ENCODE results near the gene SPDYE6.
"Not testable (repeated sequence)": the region's sequence is repeated elsewhere in the genome, so short reads cannot be mapped to it uniquely, and the experiment has no call there.

The SPDYE6 gene

GRCh38 chr7:102317231-102318059 lies 38.8 kb downstream of the SPDYE6 start:
- no peak for DNase-seq (ENCODE audit: low read depth, low spot score)

GRCh38 chr7:102313997-102314780 lies 42.1 kb downstream of the SPDYE6 start:
- no peak for DNase-seq (ENCODE audit: low read depth, low spot score)

GRCh38 chr7:102312317-102312716 lies 43.9 kb downstream of the SPDYE6 start:
- DNase-seq (ENCODE audit: low read depth, low spot score): no peak

DNA sequence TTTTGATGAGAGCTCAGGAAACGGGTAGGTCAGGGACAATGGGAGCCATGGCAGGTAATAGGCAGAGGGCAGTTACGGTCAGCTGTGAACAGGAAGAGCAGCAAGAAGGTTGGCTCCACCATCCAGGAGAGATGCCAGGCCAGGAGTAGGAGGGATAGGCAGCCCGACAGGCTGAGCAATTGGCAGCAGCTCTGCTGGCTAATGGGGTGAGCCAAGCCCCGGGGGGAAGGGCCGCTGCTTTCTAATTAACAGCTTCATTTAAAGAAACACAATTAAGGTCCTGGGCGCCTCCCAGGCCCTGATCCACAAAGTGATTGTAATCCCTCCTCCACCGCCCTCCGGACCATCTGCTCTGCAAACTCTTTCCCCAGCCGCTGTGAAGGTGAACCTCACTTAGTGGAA lies 45.8 kb downstream of the SPDYE6 start:
- DNase-seq (ENCODE audit: low read depth, low spot score): no peak

DNA sequence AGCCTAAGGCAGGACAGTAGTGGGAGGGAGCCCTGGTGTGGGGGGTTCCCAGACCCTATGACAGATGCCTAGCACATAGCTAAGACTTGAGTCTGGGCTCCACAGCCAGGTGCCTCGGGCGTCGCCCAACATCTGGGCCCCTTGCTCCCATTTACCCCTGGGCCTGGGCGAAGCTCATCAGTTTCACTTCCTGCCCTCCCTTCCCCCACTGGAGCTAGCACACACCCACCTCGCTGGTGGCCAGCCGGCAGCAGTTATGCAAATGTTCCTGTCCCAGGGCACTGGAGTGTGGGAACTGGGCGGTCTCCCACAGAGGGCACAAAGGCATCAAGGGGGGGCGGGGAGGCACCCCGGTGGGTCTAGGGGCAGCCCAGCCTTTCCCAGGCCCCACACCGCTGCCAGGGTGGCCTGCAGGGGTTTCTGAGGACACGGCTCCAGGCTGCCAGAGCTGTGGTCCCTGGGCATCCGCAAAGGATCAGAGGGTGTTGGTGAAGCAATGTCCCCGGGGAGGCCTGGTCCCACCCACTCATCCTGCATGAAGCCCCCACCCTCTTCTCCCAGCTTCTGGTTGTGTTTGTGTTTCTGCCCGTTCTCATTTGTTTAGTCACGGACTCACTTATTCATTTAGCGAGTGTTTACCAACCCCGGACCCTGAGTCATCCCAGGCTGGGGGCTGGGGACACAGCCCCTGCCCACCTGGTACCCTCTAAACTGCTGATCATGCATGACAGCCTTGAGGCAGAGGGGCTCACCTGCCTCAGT lies 49.1 kb downstream of the SPDYE6 start:
- DNase-seq (ENCODE audit: low read depth, low spot score): no peak

GRCh38 chr7:102305414-102306268 lies 50.6 kb downstream of the SPDYE6 start:
- DNase-seq (ENCODE audit: low read depth, low spot score): no peak

- DNase-seq (ENCODE audit: low read depth, low spot score): no peak
Observed at GRCh38 chr7:102304668-102305067, 51.6 kb downstream of the SPDYE6 start.

DNA sequence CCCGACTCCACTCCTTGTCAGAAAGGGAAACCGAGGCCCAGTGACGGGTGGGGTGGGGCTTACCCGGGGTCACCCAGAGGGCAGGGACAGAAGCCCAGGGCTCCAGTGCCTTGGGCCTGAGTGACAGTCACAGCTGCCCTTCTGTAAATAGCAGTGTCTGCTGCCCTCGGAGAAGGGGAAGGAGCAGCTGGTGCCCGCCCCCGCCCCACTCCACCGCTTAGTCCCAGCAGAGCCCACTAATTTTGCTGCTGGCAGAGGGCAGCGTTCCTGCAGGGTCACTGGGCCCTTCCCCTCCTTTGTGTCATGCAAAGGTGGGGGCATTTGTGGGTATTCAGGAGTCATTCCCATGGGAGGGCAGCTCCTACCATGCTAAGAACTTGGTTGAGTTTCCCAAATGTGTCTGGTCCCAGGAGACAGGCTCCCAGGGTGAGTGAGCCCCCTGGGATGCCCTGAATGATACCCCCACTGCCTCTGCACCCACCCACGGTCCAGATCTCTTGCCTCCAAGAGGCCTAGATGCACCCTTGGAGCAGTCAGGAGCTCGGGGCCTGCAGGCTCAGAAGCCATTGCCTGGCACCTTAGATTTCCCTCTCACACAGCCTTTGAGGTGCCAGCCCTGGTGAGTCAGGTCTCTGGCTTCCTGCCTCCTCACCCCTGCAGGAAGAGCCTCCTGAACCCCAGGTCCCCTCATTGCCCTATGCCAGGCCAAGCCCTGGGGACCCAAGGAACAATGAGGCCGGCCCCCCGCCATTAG lies 52.4 kb downstream of the SPDYE6 start:
- no peak for DNase-seq (ENCODE audit: low read depth, low spot score)

DNA sequence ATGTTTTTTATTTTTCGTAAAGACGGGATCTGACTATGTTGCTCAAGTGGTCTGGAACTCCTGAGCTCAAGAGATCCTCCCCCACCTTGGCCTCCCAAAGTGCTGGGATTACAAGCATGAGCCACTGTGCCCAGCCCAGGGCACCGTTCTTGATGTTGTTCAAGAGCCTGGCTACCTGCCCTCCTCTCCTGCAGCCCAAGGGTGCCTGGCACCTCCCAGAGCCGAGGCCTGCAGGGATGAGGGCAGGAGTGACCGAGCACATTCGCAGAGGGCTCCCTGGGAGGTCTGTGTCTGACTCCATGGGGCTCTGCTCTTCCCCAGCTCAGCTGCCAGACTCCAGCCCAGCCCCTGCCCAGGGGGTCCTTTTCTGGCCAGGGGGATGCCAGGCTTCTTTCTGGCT lies 54.2 kb downstream of the SPDYE6 start:
- no peak for DNase-seq (ENCODE audit: low read depth, low spot score)

DNA sequence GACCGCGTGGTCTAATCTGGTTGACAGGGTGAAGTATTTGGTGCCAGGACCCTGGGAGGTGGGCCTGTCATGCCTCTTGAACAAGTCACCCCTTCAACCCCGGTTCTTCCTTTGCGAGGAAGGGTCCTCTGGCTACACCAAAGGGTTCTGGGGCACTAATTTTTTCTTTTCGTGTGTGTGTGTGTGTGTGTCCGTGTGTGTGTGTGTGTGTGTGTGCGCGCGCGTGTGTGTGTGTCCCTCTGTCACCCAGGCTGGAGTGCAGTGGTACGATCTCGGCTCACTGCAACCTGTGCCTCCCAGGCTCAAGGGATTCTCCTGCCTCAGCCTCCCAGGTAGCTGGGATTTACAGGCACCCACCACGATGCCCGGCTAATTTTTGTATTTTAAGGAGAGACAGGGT lies 54.9 kb downstream of the SPDYE6 start:
- DNase-seq (ENCODE audit: low read depth, low spot score): not testable (repeated sequence)

GRCh38 chr7:102300643-102301221 lies 55.5 kb downstream of the SPDYE6 start:
- no peak for DNase-seq (ENCODE audit: low read depth, low spot score)

GRCh38 chr7:102297487-102298218 lies 58.6 kb downstream of the SPDYE6 start:
- no peak for DNase-seq (ENCODE audit: low read depth, low spot score)

DNA sequence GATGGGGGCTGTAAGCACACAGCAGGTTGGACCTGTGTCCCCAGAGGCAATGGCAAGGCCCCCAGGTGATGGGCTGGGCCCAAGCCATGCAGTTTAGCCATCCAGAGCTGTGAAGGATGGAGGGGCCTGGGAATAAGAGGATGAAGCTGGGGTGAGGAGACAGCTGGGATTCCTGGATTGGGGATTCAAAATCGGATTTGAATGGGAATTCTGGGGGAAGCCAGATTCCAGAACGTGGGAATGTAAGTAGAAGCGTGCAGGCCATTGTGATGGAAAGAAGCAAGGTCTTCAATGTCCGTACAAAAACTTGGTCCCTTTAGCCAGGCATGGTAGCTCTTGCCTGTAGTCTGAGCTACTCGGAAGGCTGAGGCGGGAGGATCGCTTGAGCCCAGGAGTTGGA lies 59.7 kb downstream of the SPDYE6 start:
- DNase-seq (ENCODE audit: low read depth, low spot score): no peak

GRCh38 chr7:102296179-102296438 lies 60.1 kb downstream of the SPDYE6 start:
- no peak for DNase-seq (ENCODE audit: low read depth, low spot score)
